GM12878 (cell line): ENCODE measurements around the gene NPM1. TPM values are rescaled to one million over a fixed set of nuclear protein-coding genes. Genes with fewer than 3 reads are reported as not detected.
A peak's percentile ranks its signal among the peaks of the same experiment; 100 is the strongest.

Experiments
- ATAC-seq: fragments of 200-7000 bp; cut with Tn5 transposase; 3 replicates; pipeline ENCODE4 v1.9.1; 2020; ENCODE audit warnings: mild to moderate bottlenecking, moderate library complexity
- BruUV-seq: library from RNA; stranded (reverse); fragments of 400-500 nt; replicated peaks from 2 replicates; lab custom pipeline; 2021; lab: Mats Ljungman, UMichigan
- CTCF ChIA-PET: fragments of 300-600 bp; sonication (Branson Sonifier 250); formaldehyde crosslinking; extraction: SDS; loops from one replicate; lab custom pipeline; 2021; ENCODE audit warnings: inconsistent platforms; lab: Yijun Ruan, JAX
- POLR2A ChIA-PET: fragments of 350-600 bp; formaldehyde crosslinking; extraction: SDS; loops from one replicate; lab custom pipeline; 2021; ENCODE audit warnings: inconsistent platforms; lab: Charles Lee
- RAD21 ChIA-PET: fragments of 300-600 bp; sonication (Branson Sonifier 250); formaldehyde crosslinking; loops from one replicate; lab custom pipeline; 2023; ENCODE audit warnings: antibody characterized with exemption; ENCODE audit not compliant: unreplicated experiment; lab: Charles Lee
- SMC1A ChIA-PET: fragments of 300-600 bp; sonication (Branson Sonifier 250); formaldehyde crosslinking; loops from one replicate; lab custom pipeline; 2023; ENCODE audit not compliant: unreplicated experiment, uncharacterized antibody; lab: Charles Lee
- DNase-seq: peaks from one replicate; pipeline ENCODE4 v3.0.0-alpha.2; 2011; ENCODE audit warnings: low read depth, low spot score
- FAIRE-seq: peaks from 3 replicates; lab custom pipeline; 2011; peaks lifted over from hg19 to GRCh38; lab: Jason Lieb, UNC
- H2AFZ ChIP-seq: 2 replicates; pipeline ENCODE4 v1.6.0; 2011; ENCODE audit warnings: low read depth, low read length, control low read depth; ENCODE audit not compliant: control insufficient read depth
- H3K27ac ChIP-seq: 2 replicates; pipeline ENCODE4 v1.5.1; 2011; ENCODE audit warnings: control low read depth; ENCODE audit not compliant: control insufficient read depth, insufficient read depth
- H3K27me3 ChIP-seq, 2 experiments: replicated peaks in 1 of 2; 2 replicates each; pipeline versions ENCODE4 v1.6.0 to v1.6.1; 2011; ENCODE audit warnings: low read length in 1 of 2; ENCODE audit not compliant: control insufficient read depth in 2 of 2, insufficient read depth in 2 of 2
- H3K36me3 ChIP-seq, 2 experiments: 2 replicates each; pipeline ENCODE4 v1.5.1; 2011; ENCODE audit warnings: low read length in 1 of 2; ENCODE audit not compliant: control insufficient read depth in 2 of 2, insufficient read depth in 2 of 2
- H3K4me1 ChIP-seq: 2 replicates; pipeline ENCODE4 v1.6.1; 2011; ENCODE audit warnings: mild to moderate bottlenecking, low read length, moderate library complexity, mixed read lengths; ENCODE audit not compliant: control insufficient read depth, insufficient read depth
- H3K4me2 ChIP-seq: 2 replicates; pipeline ENCODE4 v1.6.0; 2011; ENCODE audit warnings: control low read depth; ENCODE audit not compliant: control insufficient read depth, insufficient read depth
- H3K4me3 ChIP-seq: fragments of 200-600 bp; sonication (generic); 2 replicates; pipeline ENCODE4 v1.5.1; 2016
- H3K79me2 ChIP-seq: 2 replicates; pipeline ENCODE4 v1.6.0; 2011; ENCODE audit warnings: low read length; ENCODE audit not compliant: control insufficient read depth, insufficient read depth
- H3K9ac ChIP-seq: 2 replicates; pipeline ENCODE4 v1.8.0; 2011; ENCODE audit warnings: low read length, control low read depth, mixed read lengths; ENCODE audit not compliant: control insufficient read depth, insufficient read depth
- H3K9me3 ChIP-seq: replicated peaks from 3 replicates; pipeline ENCODE4 v1.5.1; 2011; ENCODE audit warnings: mild to moderate bottlenecking, low read length; ENCODE audit not compliant: control insufficient read depth, insufficient read depth
- H4K20me1 ChIP-seq: 2 replicates; pipeline ENCODE4 v1.6.0; 2011; ENCODE audit not compliant: control insufficient read depth, insufficient read depth
- BHLHE40 ChIP-seq, 2 experiments: fragments of 450-650 bp in 1 of 2; IDR thresholded peaks; 2 replicates each; pipeline ENCODE4 v1.6.1; 2011 to 2017; ENCODE audit warnings: low read depth in 2 of 2, borderline replicate concordance in 1 of 2, improper control_type of control experiment in 1 of 2, low read length in 1 of 2, mild to moderate bottlenecking in 1 of 2
- ESRRA ChIP-seq: IDR thresholded peaks from 2 replicates; pipeline ENCODE4 v1.6.1; 2012; ENCODE audit warnings: mild to moderate bottlenecking, low read length, improper control_type of control experiment
- HCFC1 ChIP-seq: fragments of 150-350 bp; IDR thresholded peaks from 2 replicates; pipeline ENCODE4 v1.6.1; 2014; ENCODE audit warnings: low read length
- KLF5 ChIP-seq: fragments of 450-650 bp; IDR thresholded peaks from 2 replicates; pipeline ENCODE4 v1.6.1; 2014; ENCODE audit warnings: mild to moderate bottlenecking; ENCODE audit not compliant: partially characterized antibody
- POLR2AphosphoS5 ChIP-seq: IDR thresholded peaks from 2 replicates; pipeline ENCODE4 v1.6.1; 2011; ENCODE audit warnings: mild to moderate bottlenecking, low read length, inconsistent platforms
- SMC3 ChIP-seq: IDR thresholded peaks from 2 replicates; pipeline ENCODE4 v1.6.1; 2011; ENCODE audit warnings: low read length, improper control_type of control experiment, borderline replicate concordance
- SREBF2 ChIP-seq: IDR thresholded peaks from 2 replicates; pipeline ENCODE4 v1.6.1; 2012; ENCODE audit warnings: mild to moderate bottlenecking, low read length
- WGBS: methylation state at CpG from one replicate; pipeline ENCODE4 v1.1.6; 2016; ENCODE audit warnings: low lambda C conversion rate; ENCODE audit not compliant: insufficient replicate concordance, insufficient coverage; ENCODE audit errors: missing lambda C conversion rate; 5-methylcytosine and 5-hydroxymethylcytosine counted together
- in situ Hi-C: fragments of 300-500 bp; cut with MboI; formaldehyde crosslinking; loops from 9 replicates; pipeline ENCODE4 v1.14.3; 2018; ENCODE audit warnings: mixed read lengths
- intact Hi-C: fragments of 100-400 bp; cut with micrococcal nuclease; formaldehyde crosslinking; loops from one replicate; pipeline ENCODE4 v1.14.2; 2022; ENCODE audit not compliant: unreplicated experiment
- polyA plus RNA-seq, 11 experiments: library from polyadenylated mRNA; depleted of rRNA in 4 of 11; unstranded in 6 of 11; stranded (reverse) in 5 of 11; fragments of >200 nt; fragmentation: Nextera tagmentation in 4 of 11; fragmentation: Illumina TruSeq in 1 of 11; extraction: Ambion mirVana in 4 of 11; extraction: Trizol in 1 of 11; gene quantifications; 1 replicate in 1 of 11; 2 replicates in 10 of 11; pipeline versions ENCODE4 v1.2.1 to v1.2.3, GENCODE V29; 2011 to 2016; ENCODE audit warnings: inconsistent platforms in 2 of 11, missing spikeins in 2 of 11, low read depth in 1 of 11
- total RNA-seq, 4 experiments: library from RNA; depleted of rRNA in 3 of 4; stranded (reverse); fragments of >200 nt in 3 of 4; fragmentation: Illumina TruSeq in 1 of 4; extraction: Trizol in 1 of 4; gene quantifications; 2 replicates each; pipeline versions ENCODE4 v1.2.1 to v1.2.3, GENCODE V29; 2013 to 2021
- TF ChIP-seq, protein P1 (sequence below): IDR thresholded peaks from 2 replicates; pipeline ENCODE4 v1.6.1; 2012; ENCODE audit warnings: low read depth, low read length, improper control_type of control experiment
- TF ChIP-seq, protein P2 (sequence below): fragments of 450-650 bp; formaldehyde crosslinking; IDR thresholded peaks from 2 replicates; pipeline ENCODE4 v1.4.0; 2022; ENCODE audit warnings: mild to moderate bottlenecking, moderate library complexity
- TF ChIP-seq, protein P3 (sequence below): fragments of 450-650 bp; IDR thresholded peaks from 2 replicates; pipeline ENCODE4 v1.6.1; 2017; ENCODE audit warnings: low read depth, mild to moderate bottlenecking, moderate library complexity

The NPM1 gene
- total and polyA plus RNA-seq, 10 of the 15 experiments (the other 5 are each of a cell fraction or from before 2014, with no cell fraction given), result 1,843 to 5,466 (median 2,866) TPM

DNA sequence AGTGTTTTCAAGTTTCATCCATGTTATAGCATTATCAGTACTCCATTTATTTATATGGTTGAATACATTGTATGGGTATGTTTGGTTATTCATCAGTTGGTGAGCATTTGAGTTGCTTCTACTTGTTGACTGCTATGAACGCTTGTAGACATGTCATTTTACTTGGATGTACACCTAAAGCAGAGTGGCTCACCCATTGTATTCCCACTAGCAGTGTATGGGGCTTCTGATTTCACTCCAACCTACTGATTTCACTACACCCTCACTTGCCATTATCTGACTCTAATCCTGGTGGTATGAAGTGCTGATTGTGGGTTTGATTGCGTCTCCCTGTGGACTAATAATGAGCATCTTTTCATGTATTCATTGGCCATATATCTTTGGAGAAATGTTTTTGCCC is 9.5 kb downstream of the NPM1 start:
- H3K36me3 ChIP-seq, result peaks cover 27 to 49% of the 10 kb centered on the region in 2 experiments
- no peak overlapping the region for H3K9ac ChIP-seq
- SMC1A ChIA-PET, result no interaction called here
- no peaks in the 10 kb centered on the region for H3K27me3 ChIP-seq
- no peak for DNase-seq
- no peak overlapping the region for H2AFZ ChIP-seq
- BruUV-seq, result no TSS peak
- H3K27ac ChIP-seq, result no peak overlapping the region
- FAIRE-seq, result no peak
- peaks cover 15% of the 10 kb centered on the region; the same call in 1 of the 2 replicates for H4K20me1 ChIP-seq
- H3K4me1 ChIP-seq, result peaks cover 1% of the 10 kb centered on the region
- 74% methylated on average over 2 of the region's 2 CpGs for WGBS
- H3K4me2 ChIP-seq, result peak overlapping the region; percentile 54; the same call in 1 of the 2 replicates
- POLR2A ChIA-PET, result interaction anchor here (1.3 kb wide), 1 partner anchor 10 kb away, joined by 3 read pairs; no protein-coding TSS in a partner anchor
- RAD21 ChIA-PET, result interaction anchor here (0.6 kb wide), 1 partner anchor 10 kb away, joined by 3 read pairs; the partner anchor contains the start of gene NPM1
- in situ Hi-C loops, result no loop called here
- H3K9me3 ChIP-seq, result no peaks in the 10 kb centered on the region; the same call in 2 of the 3 replicates
- intact Hi-C loops, result no loop called here
- peak overlapping the region; percentile 35; the same call in 1 of the 2 replicates for H3K4me3 ChIP-seq
- peak; percentile 3 for ATAC-seq
- TF ChIP-seq, protein P1, sequence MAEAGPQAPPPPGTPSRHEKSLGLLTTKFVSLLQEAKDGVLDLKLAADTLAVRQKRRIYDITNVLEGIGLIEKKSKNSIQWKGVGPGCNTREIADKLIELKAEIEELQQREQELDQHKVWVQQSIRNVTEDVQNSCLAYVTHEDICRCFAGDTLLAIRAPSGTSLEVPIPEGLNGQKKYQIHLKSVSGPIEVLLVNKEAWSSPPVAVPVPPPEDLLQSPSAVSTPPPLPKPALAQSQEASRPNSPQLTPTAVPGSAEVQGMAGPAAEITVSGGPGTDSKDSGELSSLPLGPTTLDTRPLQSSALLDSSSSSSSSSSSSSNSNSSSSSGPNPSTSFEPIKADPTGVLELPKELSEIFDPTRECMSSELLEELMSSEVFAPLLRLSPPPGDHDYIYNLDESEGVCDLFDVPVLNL, result no peak
- no peak for TF ChIP-seq ESRRA
- 0 out of 2 replicates have a peak, but pooled peaks have one; percentile 40 for TF ChIP-seq POLR2AphosphoS5
- no peak for TF ChIP-seq BHLHE40 (IDR thresholded peaks at IDR 0.05; ENCODE audit: borderline replicate concordance in 1 of 2, low read depth in 2 of 2, low read length in 1 of 2)
- TF ChIP-seq SREBF2, result no peak
- CTCF ChIA-PET, result interaction anchor here (0.6 kb wide), 1 partner anchor 16 kb away, joined by 3 read pairs; no protein-coding TSS in a partner anchor
- peaks cover 89% of the 10 kb centered on the region for H3K79me2 ChIP-seq

DNA sequence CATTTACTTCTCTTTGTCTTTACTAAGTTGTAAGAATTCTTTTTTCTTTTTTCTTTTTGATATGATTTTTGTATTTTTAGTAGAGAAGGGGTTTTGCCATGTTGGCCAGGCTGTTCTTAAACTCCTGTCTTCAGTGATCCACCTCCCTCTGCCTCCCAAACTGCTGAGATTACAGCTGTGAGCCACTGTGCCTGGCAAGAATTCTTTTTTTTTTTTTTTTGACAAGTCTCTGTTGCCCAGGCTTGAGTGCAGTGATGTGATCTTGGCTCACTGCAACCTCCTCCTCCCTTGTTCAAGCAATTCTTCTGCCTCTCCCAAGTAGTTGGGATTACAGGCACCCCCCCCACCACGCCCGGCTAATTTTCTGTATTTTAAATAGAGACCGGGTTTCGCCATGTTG is 9.9 kb downstream of the NPM1 start:
- peaks cover 85% of the 10 kb centered on the region for H3K79me2 ChIP-seq
- ChIA-PET SMC1A (no interaction called here), CTCF (interaction anchor here (0.6 kb wide), 1 partner anchor 16 kb away, joined by 3 read pairs; no protein-coding TSS in a partner anchor), RAD21 (no interaction called here), POLR2A (no interaction called here)
- H3K9ac ChIP-seq, result no peak overlapping the region
- no peaks in the 10 kb centered on the region; the same call in 2 of the 3 replicates for H3K9me3 ChIP-seq
- in situ Hi-C loops, result no loop called here
- peaks cover 15% of the 10 kb centered on the region; the same call in 1 of the 2 replicates for H4K20me1 ChIP-seq
- intact Hi-C loops, result no loop called here
- FAIRE-seq, result no peak
- no peak overlapping the region for H2AFZ ChIP-seq
- no peaks in the 10 kb centered on the region for H3K4me1 ChIP-seq
- DNase-seq, result no peak
- no TSS peak for BruUV-seq
- H3K27ac ChIP-seq, result no peak overlapping the region
- ATAC-seq, result no peak
- no peak overlapping the region for H3K4me2 ChIP-seq
- WGBS, result 100% methylated on average over 4 of the region's 4 CpGs
- 0 out of 2 replicates have a peak overlapping the region, but pooled peaks have one; percentile 35 for H3K4me3 ChIP-seq
- H3K27me3 ChIP-seq, result no peaks in the 10 kb centered on the region
- peaks cover 25 to 49% of the 10 kb centered on the region in 2 experiments for H3K36me3 ChIP-seq
- TF ChIP-seq KLF5, result no peak
- TF ChIP-seq SMC3, result no peak
- TF ChIP-seq, protein P2, sequence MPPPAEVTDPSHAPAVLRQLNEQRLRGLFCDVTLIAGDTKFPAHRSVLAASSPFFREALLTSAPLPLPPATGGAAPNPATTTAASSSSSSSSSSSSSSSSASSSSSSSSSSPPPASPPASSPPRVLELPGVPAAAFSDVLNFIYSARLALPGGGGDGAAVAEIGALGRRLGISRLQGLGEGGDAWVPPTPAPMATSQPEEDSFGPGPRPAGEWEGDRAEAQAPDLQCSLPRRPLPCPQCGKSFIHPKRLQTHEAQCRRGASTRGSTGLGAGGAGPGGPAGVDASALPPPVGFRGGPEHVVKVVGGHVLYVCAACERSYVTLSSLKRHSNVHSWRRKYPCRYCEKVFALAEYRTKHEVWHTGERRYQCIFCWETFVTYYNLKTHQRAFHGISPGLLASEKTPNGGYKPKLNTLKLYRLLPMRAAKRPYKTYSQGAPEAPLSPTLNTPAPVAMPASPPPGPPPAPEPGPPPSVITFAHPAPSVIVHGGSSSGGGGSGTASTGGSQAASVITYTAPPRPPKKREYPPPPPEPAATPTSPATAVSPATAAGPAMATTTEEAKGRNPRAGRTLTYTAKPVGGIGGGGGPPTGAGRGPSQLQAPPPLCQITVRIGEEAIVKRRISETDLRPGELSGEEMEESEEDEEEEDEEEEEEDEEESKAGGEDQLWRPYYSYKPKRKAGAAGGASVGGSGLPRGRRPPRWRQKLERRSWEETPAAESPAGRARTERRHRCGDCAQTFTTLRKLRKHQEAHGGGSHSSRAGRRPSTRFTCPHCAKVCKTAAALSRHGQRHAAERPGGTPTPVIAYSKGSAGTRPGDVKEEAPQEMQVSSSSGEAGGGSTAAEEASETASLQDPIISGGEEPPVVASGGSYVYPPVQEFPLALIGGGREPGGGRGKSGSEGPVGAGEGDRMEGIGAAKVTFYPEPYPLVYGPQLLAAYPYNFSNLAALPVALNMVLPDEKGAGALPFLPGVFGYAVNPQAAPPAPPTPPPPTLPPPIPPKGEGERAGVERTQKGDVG (CRISPR knock-in tag), result no peak
- no peak for TF ChIP-seq HCFC1
- TF ChIP-seq, protein P3, sequence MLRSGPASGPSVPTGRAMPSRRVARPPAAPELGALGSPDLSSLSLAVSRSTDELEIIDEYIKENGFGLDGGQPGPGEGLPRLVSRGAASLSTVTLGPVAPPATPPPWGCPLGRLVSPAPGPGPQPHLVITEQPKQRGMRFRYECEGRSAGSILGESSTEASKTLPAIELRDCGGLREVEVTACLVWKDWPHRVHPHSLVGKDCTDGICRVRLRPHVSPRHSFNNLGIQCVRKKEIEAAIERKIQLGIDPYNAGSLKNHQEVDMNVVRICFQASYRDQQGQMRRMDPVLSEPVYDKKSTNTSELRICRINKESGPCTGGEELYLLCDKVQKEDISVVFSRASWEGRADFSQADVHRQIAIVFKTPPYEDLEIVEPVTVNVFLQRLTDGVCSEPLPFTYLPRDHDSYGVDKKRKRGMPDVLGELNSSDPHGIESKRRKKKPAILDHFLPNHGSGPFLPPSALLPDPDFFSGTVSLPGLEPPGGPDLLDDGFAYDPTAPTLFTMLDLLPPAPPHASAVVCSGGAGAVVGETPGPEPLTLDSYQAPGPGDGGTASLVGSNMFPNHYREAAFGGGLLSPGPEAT, result no peak
